GM10266 (cell line): ENCODE measurements around the gene BANF1.

Experiments
- DNase-seq: peaks from one replicate; pipeline ENCODE4 v3.0.0; 2012; ENCODE audit errors: extremely low spot score
- TF ChIP-seq, protein P1 (sequence below): IDR thresholded peaks from 2 replicates; pipeline ENCODE4 v1.5.1; 2012; ENCODE audit warnings: mild to moderate bottlenecking, low read depth; ENCODE audit not compliant: control insufficient read depth, insufficient read depth; ENCODE audit errors: missing control alignments

BANF1 gene, protein sequence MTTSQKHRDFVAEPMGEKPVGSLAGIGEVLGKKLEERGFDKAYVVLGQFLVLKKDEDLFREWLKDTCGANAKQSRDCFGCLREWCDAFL

DNA sequence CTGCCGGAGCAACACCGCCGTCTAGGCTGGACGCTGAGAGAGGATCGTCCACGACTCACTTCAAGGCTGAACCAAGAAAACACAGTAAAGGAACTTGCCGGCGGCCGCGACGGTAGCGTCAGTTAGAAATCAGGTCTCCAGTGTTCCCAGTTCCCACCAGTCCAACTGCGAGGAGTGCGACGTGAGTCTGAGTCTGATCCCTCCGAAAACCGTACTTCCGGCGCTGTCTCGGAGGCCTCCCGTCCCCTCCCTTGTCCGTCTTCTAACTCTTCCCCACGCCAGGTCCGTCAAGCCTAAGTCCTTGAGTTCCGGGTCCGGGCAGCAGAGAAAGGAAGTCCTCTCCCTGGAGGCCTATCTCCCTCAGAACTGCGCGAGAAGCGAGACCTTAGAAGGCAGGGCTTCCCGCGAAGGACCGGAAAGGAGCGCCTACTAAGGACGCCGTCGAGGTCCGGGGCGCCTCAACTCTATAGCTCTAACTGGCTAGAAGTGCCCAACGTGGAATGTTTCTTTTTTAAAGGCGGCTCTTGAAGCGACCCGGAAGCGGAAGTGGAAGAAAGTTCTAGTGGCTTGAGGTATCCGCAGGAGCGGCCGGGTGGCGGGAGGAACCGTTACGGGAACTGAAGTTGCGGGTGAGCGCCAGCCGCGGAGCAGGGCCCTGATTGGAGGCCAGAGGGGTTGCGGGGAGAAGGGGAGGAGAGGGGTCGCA lies at the start of gene BANF1, which contains the start of gene EIF1AD:
Gene BANF1, plus strand, starts transcription at position 562 of the 706 bp plus-strand sequence. CDS start 748 bp downstream, outside the sequence.
Gene EIF1AD, minus strand, starts transcription at position 216 of the 706 bp plus-strand sequence. CDS start 1,768 bp downstream, outside the sequence.
- DNase-seq = peak; percentile 94
- TF ChIP-seq, protein P1, sequence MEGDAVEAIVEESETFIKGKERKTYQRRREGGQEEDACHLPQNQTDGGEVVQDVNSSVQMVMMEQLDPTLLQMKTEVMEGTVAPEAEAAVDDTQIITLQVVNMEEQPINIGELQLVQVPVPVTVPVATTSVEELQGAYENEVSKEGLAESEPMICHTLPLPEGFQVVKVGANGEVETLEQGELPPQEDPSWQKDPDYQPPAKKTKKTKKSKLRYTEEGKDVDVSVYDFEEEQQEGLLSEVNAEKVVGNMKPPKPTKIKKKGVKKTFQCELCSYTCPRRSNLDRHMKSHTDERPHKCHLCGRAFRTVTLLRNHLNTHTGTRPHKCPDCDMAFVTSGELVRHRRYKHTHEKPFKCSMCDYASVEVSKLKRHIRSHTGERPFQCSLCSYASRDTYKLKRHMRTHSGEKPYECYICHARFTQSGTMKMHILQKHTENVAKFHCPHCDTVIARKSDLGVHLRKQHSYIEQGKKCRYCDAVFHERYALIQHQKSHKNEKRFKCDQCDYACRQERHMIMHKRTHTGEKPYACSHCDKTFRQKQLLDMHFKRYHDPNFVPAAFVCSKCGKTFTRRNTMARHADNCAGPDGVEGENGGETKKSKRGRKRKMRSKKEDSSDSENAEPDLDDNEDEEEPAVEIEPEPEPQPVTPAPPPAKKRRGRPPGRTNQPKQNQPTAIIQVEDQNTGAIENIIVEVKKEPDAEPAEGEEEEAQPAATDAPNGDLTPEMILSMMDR = peak; percentile 2

DNA sequence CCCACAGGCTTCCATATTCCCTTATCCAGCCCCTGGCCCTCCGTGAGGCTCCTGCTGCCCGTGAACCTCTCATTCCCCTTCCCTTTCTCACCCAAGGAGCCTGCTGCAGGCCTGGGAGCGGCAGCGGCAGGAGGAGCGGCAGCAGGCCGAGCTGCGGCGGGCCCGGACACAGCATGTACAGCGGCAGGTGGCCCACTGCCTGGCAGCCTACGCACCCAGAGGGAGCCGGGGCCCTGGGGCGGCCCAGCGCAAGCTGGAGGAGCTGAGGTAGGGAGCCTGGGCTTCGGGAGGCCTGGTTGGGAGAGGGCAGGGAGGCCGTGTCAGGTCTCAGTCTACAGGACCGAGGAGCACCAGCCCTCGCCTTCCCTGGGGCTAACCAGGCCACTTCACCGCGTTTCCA lies 48.8 kb upstream of the BANF1 start:
- DNase-seq = no peak
- TF ChIP-seq, protein P1 = no peak

DNA sequence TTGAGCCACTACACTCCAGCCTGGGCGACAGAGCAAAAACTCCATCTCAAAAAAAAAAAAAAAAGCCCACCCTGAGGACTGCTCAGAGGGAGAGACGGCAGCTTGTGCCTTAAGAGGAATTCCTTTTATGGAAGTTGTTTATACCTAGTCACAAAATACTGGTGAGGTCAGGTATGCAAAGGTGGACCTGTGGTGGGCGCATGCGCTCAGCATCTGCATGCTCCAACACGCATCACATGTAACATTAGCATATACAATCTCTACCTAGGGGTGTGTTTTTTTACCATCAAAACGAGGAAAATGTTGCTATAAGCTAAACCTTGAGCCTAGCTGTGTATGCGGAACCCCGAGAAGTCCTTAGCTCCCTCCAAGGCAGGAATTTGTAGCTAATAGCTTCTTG lies 47.5 kb upstream of the BANF1 start:
- no peak for DNase-seq
- TF ChIP-seq, protein P1 = no peak

DNA sequence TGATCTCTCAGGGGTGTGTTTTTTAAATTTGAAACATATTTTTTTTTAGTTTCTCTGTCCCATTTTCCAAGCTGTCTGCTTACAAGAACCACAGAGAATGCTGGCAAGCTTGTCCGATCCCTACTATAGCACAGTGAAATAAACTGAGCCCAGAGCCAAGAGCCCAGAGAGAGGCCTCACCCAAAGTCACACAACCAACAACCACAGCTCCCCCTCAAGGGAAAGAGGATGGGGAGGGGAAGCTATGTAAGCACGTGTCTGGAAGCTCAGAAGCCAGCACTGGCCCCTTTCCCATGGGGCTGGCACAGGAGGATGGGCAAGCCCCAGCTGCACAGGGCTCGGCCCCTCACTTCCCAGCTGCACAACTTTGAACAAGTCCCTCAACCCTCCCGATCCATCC lies 44.0 kb upstream of the BANF1 start:
- TF ChIP-seq, protein P1 = no peak
- no peak for DNase-seq

DNA sequence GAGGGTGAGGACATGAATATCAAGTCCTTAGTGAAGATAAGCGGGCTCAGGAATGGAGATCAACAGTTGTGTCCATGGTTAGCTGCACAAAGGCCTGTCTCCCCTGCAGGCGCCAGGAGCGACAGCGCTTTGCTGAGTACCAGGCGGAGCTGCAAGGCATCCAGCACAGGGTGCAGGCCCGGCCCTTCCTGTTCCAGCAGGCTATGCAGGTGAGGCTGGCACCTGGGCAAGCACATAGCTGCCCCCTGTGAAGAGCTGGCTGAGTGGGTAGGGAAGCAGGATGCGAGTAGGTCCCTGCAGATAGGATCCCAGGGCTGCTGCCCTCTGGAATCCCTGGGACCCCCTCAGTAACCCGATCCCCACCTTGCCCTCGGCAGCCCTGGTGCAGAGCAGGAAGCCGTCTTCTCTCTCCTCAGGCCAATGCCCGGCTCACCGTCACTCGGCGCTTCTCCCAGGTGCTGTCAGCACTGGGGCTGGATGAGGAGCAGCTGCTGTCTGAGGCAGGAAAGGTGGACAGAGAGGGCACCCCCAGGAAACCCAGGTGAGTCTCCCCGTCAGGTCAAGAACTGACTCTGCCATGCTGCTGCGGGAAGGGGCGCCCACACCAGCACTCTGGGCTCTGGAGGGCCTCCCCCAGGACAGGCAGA lies 43.4 kb upstream of the BANF1 start:
- TF ChIP-seq, protein P1 = no peak
- no peak for DNase-seq

DNA sequence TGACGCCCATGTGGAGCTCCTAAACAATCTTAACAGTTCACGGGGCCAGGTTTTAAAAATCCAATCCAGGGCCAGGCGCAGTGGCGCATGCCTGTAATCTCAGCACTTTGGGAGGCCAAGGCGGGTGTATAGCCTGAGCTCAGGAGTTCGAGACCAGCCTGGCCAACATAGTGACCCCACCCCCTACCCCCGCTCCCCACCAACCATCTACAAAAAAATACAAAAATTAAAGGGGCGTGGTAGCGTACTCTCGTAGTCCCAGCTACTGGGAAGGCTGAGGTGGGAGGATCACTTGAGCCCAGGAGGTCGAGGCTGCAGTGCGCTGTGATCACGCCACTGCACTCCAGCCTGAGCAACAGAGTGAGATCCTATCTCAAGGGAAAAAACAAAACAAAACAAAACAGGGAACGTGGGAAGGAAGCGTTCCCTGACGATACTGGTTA lies 41.5 kb upstream of the BANF1 start:
- TF ChIP-seq, protein P1 = no peak
- no peak for DNase-seq

DNA sequence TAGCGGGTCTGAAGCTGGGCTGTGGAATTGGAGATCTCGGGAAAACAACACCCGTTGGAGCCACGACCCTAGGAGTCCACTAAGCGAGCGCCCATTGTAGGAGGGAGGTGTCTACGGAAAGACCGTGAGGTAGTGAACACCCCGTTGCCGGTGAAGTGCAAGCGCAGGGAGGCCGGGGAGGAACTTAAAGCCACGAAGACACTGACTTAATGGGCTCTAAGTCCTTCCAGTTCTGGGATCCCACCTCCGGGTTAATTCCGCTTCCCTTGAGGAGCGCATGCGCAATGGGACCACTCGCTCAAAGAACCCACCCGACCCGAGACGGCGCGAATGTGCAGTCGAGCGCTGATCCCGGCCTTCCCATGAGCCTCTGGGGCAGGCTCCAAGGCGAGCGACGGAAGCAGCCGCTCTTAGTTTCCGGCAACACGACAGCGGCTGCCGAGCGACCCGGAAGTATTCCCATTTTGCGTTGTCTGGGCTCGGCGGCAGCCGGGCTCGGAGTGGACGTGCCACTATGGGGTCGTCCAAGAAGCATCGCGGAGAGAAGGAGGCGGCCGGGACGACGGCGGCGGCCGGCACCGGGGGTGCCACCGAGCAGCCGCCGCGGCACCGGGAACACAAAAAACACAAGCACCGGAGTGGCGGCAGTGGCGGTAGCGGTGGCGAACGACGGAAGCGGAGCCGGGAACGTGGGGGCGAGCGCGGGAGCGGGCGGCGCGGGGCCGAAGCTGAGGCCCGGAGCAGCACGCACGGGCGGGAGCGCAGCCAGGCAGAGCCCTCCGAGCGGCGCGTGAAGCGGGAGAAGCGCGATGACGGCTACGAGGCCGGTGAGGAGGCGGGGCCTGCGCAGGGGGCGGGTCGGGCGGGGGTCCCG lies 40.8 kb upstream of the BANF1 start, which contains the start of gene SART1:
Gene SART1, plus strand, starts transcription at position 468 of the 874 bp plus-strand sequence. Its CDS starts 47 bp downstream, at position 515.
- peak; percentile 99 for DNase-seq
- TF ChIP-seq, protein P1 = no peak
